ENCODE measurements around the gene ATF4. TPM values are rescaled to one million over a fixed set of nuclear protein-coding genes. Genes with fewer than 3 reads are reported as not detected.

Gene ATF4
- total and polyA plus RNA-seq, 2 of the 13 experiments (the other 11 are each of a cell fraction or from before 2014, with no cell fraction given): 486 to 1,297 TPM

- TF ChIP-seq TIGD3 (CRISPR knock-in tag; IDR thresholded peaks at IDR 0.05; ENCODE audit: borderline replicate concordance) (no peak), KDM2A (CRISPR knock-in tag; IDR thresholded peaks at IDR 0.05; ENCODE audit: borderline replicate concordance, low read depth) (no peak), ZMYM3 (CRISPR knock-in tag; IDR thresholded peaks at IDR 0.05) (no peak), POLR2G (IDR thresholded peaks at IDR 0.05; ENCODE audit: low read depth, low read length) (peak; percentile 66), BCL6 (CRISPR knock-in tag; IDR thresholded peaks at IDR 0.05) (peak; percentile 3; the same call in 1 of the 2 replicates), NFE2 (CRISPR knock-in tag; IDR thresholded peaks at IDR 0.05) (no peak), ZBTB21 (CRISPR knock-in tag; IDR thresholded peaks at IDR 0.05) (no peak), ZNF18 (CRISPR knock-in tag; IDR thresholded peaks at IDR 0.05; ENCODE audit: insufficient replicate concordance) (no peak), ZNF891 (CRISPR knock-in tag; IDR thresholded peaks at IDR 0.05) (no peak; the same call in 1 of the 2 replicates), RNF219 (CRISPR knock-in tag; IDR thresholded peaks at IDR 0.05) (no peak), REL (CRISPR knock-in tag; conservative IDR thresholded peaks at IDR 0.05) (no peak), ZNF512B (CRISPR knock-in tag; IDR thresholded peaks at IDR 0.05; ENCODE audit: borderline replicate concordance) (no peak), MZF1 (CRISPR knock-in tag; IDR thresholded peaks at IDR 0.05; ENCODE audit: borderline replicate concordance) (no peak)
- TF ChIP-seq, protein P1, sequence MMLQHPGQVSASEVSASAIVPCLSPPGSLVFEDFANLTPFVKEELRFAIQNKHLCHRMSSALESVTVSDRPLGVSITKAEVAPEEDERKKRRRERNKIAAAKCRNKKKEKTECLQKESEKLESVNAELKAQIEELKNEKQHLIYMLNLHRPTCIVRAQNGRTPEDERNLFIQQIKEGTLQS (CRISPR knock-in tag; IDR thresholded peaks at IDR 0.05): no peak
- TF ChIP-seq, protein P2, sequence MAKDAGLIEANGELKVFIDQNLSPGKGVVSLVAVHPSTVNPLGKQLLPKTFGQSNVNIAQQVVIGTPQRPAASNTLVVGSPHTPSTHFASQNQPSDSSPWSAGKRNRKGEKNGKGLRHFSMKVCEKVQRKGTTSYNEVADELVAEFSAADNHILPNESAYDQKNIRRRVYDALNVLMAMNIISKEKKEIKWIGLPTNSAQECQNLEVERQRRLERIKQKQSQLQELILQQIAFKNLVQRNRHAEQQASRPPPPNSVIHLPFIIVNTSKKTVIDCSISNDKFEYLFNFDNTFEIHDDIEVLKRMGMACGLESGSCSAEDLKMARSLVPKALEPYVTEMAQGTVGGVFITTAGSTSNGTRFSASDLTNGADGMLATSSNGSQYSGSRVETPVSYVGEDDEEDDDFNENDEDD (CRISPR knock-in tag; IDR thresholded peaks at IDR 0.05; ENCODE audit: borderline replicate concordance): no peak
- TF ChIP-seq, protein P3, sequence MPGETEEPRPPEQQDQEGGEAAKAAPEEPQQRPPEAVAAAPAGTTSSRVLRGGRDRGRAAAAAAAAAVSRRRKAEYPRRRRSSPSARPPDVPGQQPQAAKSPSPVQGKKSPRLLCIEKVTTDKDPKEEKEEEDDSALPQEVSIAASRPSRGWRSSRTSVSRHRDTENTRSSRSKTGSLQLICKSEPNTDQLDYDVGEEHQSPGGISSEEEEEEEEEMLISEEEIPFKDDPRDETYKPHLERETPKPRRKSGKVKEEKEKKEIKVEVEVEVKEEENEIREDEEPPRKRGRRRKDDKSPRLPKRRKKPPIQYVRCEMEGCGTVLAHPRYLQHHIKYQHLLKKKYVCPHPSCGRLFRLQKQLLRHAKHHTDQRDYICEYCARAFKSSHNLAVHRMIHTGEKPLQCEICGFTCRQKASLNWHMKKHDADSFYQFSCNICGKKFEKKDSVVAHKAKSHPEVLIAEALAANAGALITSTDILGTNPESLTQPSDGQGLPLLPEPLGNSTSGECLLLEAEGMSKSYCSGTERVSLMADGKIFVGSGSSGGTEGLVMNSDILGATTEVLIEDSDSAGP (CRISPR knock-in tag; IDR thresholded peaks at IDR 0.05; ENCODE audit: borderline replicate concordance): no peak
Observed at GRCh38 chr22:39502789-39503409, 17.5 kb upstream of the ATF4 start (continued).

All from HepG2 (cell line).